ENCODE measurements around the gene PCSK7.

The PCSK7 gene

DNA sequence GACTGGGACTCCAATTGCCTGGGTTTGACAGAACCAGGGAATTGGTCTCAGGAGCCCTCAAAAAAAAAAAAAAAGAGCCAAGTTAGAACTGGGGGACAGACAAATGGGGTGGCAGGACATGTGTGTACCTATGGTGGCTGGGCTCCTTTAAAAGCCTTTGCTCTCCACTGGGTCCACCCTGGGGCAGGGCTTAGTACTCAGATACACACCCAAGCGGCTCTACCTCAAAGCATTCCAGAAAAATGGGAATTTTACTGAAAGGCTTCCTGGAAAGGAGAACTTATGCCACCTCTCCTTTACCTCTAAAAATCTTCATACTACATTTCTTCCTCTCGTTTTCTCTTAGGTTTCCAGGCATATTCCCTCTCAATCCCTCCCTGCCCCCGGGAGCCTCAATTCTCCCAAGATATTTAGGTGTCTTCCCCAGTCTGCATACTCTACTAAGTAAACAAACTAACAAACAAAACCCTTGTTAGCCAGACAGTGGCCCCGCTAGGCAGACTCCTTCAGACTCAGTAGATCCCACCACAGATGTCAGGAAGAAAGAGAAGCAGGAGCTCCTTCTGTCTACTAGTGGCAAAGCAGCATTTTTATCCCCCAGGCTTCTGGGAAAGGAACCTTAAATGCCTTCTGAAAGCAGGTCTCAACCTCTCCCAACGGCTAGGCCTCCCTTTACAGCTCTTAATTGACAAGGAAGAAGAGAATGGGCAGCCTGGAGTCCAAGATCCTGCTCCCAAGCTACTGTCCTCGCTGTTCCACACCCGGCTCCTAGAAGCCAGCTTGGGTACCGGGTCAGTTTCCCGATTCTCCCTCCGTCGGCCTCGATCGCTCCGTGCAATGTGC is 653 bp downstream of the PCSK7 start:
- in situ Hi-C loops (cut with MboI; ENCODE audit: low sequenced_read_pairs), result no loop called here

DNA sequence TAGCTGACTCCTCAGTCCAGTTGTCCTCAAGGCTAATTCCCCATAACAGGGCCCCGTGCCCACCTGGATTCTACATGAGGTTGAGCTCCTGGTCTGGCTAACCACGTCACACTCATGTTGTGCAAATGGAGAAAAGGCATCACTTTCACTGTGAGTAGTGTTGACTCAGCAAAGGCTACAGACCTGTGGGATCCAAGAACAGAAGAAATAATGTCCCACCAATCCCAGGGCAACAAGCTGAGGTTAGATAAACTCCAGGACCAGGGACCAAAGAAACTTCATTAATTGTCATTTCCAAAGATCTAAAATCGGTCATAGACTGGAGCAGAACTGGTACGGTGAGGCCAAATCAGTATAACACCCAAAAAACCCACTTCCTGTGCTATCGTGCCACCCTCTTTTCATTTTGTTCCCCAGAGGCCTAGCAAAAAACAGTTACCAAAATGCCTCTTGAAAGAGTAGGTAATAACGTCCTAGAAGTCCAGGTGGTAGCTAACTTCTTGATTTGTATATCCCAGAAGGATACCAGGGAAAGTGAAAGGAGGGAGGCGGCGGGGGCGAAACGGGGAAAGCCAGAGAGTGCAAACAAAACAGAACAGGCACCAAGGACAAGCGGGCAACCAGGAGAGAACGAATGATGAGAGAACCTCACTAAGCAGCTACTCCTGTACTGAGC is 1.4 kb downstream of the PCSK7 start:
- in situ Hi-C loops (cut with MboI; ENCODE audit: low sequenced_read_pairs), result no loop called here

DNA sequence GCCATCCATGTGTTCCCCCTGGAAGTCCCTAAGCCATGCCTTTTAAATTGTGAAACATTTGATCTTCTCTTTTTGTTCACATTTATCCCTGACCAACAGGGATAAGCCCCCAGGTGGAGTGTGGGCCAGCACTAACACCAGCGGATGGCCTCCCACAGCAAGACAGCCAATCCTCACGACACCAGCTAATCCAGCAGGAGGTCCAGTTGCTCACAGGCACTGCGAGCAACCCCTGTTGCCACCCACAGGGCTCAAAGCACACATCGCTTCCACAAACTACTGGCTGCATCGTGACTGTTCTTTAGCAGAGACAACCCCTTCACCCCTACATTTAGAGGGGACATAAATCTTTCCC is 2.0 kb downstream of the PCSK7 start:
- in situ Hi-C loops (cut with MboI; ENCODE audit: low sequenced_read_pairs), result no loop called here

DNA sequence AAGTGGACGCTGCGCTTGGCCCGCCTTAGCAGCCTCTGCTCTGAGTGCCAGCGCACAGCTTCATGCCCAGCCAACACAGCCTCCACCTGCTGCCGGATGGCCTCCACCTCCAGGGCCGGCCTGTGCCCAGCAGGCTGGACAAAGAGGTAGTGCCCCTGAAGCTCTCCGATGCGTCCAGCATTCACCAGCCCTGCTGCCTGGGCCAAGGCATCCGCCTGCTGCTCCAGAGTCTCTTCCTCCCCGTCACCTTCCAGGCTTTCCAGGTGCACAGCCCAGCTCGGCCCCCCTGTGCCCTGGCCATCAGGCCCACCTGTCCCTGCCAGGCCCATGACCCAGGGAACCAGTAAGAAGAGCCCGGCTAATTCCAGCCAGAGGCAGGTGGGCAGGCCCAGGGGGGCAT is 2.5 kb downstream of the PCSK7 start:
- in situ Hi-C loops (cut with MboI; ENCODE audit: low sequenced_read_pairs), result no loop called here

DNA sequence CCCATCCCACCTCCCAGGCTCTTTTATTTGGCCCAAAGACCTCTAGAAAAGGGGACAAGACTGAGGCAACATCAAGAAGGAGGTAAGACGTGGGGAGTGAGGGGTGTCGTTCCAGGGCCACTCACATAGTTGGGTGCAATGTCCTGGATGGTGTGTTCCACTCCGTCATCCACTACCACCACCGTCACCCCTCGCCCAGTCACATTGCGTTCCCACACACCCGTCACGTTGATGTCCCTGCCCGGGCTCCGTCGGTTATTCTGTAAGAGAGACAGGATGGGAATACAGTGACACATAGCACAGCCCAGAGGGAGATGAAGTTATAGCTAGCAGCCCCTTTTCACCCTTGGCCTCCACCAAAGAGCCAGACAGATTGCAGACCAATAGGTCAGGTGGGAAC is 3.8 kb downstream of the PCSK7 start:
- in situ Hi-C loops (cut with MboI; ENCODE audit: low sequenced_read_pairs), result no loop called here

DNA sequence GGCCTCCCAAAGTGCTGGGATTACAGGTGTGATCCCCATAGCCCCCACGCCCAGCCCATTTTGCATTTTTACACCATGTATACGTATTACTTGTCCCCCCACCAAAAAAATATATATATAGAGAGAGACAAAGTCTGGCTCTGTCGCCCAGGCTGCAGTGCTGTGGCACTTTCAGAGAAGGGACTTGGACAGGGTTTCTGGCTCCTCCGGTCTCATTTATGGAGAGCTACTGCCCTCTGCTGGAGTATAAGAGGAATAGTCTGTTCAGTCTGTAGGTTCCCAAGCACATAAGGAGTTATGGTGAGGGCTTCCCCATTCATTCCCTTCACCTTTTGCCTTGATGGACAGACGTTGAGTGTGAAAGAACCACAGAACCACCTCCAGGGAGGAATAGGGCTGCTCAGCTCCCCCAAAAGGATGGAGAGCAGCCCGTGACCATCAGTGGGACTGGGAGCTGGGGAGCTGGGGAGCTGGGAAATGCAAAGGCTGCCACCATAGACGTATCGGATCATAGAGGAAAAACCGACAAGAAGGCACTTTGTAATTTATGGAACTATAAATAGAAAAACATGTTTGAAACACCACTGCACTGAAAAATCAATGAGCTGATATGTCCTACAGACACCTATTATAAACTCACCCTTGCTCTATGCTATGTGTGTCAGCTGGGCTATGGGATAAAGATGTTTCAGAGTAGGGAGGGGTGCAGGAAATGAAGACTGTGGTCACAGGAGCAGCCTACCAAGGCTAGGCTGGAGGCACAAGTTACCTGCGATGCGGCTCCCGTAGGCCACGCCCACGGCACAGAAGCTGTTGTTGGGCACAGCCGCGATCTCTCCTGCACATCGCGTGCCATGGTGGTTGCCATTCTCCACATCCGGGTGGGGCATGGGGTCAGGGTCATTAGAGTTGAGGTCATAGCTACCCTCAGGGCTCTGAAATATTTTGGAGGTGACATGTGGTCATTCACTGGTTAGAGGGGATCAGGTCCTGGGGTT is 5.2 kb downstream of the PCSK7 start:
- in situ Hi-C loops (cut with MboI; ENCODE audit: low sequenced_read_pairs), result no loop called here

DNA sequence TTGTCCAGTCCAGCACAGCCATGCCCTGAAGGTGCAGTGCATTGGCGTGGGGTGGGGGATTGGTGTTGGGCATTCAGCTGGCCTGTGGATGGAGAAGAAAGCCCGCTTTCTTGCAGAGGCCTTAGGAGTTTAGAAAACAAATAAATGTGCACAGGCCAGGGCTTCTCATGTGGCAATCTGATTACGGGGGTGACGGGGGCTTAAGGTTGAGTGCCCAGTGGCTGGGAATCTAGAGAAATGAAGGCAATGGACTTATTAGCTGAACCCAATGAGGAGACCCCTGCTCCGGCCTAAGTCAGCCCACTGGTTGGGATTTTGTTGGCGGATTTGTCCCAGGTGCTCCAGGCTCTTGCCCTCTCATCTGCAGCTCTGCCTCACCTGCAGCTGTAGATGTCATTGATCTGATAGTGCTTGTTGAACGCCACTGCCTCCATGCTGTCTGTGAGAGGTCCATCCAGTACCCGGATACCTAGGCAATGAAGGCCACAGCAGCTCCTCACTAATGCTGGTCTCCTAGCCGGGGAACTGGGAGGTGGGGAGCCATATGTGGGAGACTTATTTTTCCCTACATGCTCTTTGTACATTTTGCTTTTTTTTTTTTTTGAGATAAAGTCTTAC is 6.2 kb downstream of the PCSK7 start:
- in situ Hi-C loops (cut with MboI; ENCODE audit: low sequenced_read_pairs), result no loop called here

DNA sequence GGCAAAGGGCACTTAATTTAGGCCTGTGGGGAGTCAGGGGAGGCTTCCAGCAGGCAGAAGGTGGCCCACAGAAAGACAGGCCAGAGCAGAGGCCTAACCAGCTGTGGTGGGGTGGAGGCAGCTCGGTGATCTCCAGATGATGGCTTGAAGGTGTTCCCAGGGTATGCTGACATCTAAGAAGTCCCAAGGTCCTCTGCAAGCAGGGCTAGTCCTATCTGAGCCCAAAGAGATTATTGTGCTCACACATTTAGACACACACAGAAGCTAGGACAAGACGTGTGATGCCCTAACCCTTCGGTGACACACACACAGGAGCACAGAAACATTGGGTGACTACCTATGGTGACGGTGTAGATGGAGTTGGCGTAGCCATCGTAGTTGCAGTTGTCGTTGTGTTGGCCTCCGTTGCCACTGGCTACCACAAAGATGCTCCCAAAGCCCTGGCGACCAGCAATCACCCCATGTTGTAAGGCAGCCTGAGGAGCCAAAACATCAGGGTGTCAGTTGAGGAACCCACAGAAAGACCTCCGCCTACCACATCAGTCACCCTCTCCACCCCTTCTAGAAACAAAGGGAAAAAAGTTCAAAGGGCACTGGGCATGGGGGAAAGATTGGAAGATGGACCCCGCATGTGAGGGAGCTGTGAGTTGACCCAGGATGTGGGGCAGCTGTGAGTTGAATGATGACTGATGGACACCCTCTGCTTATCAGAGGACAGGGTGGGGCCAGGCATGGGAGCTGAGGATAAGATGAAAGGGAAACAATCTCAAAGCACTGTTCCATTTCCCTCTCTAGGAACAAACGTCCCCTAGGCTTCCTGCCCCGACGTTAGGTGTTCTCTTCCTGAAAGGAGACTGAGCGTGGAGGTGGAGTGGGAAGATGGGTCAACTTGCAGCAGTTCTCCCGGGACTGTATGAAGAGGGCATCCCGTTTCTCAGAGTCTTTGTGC is 7.9 kb downstream of the PCSK7 start:
- in situ Hi-C loops (cut with MboI; ENCODE audit: low sequenced_read_pairs), result no loop called here

DNA sequence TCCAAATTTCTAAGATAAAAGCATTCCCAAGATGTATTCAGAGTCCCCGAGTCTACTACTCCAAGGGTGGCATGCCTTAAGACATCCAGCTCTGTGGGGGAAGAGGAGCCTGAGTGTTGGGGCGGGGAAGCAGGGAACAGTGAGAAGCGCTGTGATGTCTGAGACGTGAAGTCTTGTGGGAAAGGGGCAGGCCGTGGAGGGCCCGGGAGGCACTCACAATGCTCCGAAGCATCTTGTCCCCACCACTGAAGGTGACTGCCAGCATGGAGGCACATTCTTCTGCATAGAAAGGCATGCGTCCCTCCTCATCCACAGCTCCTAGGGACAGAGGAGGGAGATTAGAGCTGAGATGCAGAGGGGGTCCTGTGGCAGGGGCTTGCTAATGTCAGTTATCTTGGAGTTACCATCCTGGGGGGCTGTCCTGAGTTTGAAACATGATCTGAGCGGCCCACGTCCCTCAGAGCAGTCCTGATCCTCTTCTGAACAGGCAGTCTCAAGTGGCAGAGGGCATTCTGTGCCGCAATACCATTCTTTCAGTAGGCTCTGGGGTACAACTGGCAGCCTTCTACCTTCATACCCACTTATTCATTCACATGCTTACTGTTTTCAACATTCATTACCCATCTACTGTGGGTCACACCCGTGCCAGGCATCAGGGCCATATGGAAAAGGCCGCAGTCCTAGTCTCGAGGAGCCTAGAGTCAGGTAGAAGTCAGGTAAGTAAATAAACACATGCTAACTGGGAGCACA is 8.7 kb downstream of the PCSK7 start:
- in situ Hi-C loops (cut with MboI; ENCODE audit: low sequenced_read_pairs), result no loop called here

DNA sequence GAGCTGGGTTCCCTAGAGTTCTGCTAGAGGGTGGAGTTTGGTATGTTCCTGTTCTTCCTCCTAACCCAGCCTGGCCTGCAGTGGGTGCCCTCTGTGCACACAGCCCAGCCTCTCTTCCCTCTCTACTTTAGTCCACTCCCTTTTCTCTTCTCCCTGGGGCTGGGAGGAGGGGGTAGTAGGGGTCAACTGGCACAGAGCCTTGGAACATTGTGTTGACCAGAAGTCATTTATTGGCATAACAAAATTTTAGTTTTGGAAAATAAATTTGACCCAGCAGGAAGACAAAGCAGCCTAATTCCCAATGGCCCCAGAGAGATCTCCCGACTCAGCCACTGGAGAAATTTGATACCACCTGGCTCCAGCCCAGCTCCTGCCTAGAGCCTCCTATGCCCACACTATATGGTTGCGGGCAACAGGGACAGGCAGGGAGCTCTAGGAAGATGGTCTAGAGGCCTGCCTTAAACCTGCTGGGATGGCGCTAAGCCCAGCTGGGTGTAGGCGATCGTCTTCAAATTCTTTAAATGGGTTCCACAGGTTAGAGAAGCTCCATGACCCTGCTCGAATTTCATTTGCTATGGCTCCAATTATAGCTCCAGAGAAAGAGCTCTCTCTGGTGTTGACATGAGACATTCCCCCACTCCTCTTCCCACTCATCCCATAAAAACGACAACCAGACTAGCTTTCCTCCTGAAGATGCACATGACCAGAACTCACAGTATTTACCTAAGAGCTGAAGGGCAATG is 9.9 kb downstream of the PCSK7 start:
- in situ Hi-C loops (cut with MboI; ENCODE audit: low sequenced_read_pairs), result no loop called here

DNA sequence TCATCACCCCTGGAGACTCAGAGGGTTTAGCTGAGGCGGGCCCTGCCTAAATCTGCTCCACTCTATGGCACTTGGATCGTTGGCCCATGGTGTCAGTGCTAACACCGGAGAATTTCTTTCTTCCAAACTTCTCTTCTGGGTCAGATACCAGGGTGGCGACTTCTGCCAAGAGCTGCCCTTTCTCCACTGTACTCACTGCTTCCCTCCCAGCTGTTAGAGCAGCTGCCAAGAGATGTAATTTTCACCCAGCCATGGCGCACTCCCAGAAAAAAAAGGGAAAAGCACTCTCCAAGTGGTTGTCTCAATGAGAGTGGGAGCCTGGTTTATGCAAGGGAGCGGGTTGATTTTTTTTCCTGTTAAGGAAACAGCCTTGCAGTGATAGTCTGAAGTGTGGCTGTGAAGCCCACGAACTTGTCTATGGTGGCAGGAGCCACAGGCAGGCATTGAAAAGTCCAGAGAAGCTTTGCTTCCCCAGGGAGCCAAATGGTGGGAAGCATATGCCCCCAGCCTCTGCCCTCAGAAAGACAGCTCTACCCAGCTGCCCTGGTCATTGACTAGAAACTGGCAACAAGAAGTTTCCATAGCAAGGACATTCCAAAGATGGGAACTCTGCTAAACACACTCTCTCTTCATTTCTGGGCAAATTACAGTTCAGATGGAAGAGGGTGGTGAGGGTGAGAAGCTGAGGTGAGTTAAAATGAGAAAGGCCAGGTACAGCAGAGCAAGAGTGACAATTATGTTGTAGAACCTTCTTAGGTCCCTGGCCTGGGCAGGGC is 10.7 kb downstream of the PCSK7 start:
- in situ Hi-C loops (cut with MboI; ENCODE audit: low sequenced_read_pairs), result no loop called here

DNA sequence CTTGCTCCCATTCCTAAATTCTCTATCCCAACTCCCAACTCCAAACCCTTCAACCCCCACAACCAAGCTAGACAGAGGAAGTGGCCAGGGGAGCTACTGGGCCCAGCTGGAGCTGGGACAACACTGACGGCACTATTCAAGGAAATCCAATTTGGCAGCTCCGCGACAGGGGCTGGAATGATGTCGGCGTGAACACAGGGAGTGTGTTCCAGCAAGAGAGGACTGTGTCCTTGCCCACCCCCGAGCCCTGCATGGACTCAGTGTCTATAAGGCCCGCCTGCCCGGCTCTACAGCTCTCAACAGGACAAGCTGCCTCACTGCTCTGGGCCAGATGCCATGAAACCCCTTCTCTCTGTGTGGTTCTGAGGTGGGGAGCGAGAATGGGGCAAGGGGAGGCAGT is 11.3 kb downstream of the PCSK7 start:
- in situ Hi-C loops (cut with MboI; ENCODE audit: low sequenced_read_pairs), result no loop called here

DNA sequence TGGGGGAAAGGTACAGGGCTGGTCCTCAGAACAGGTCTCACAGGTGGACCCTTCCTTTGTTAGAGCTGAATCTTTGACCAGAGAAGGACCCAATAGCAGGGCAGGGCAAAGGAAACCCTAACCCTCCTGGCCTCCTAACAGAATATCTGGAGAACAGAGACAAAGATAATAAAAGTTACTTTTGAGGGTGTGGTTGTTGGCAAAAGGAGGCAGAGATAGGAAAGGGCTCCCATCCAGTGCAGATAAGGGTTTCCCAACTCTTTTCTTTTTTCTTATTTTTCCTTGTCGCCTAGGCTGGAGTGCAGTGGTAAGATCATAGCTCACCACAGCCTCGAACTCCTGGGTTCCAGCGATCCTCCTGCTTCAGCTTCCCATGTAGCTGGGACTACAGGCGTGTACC is 11.9 kb downstream of the PCSK7 start:
- in situ Hi-C loops (cut with MboI; ENCODE audit: low sequenced_read_pairs), result no loop called here

DNA sequence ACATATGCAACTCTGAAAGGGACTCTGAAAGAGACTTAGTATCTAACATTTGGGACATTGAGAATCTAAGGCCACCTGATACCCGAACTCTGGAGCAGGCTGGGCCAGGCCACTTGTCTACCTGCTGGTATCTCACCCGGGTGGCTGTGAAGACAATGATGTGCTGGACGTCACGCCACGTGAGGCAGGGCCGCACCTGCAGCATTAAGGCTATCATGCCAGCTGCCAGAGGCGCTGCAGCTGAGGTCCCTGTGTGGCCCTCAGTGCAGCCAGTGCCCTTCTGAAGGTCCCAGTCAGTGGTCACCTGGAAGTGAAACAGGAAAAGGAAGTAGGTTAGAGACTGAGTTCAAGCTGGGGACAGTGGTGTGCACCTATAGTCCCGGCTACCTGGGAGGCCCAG is 12.4 kb downstream of the PCSK7 start:
- in situ Hi-C loops (cut with MboI; ENCODE audit: low sequenced_read_pairs), result no loop called here

DNA sequence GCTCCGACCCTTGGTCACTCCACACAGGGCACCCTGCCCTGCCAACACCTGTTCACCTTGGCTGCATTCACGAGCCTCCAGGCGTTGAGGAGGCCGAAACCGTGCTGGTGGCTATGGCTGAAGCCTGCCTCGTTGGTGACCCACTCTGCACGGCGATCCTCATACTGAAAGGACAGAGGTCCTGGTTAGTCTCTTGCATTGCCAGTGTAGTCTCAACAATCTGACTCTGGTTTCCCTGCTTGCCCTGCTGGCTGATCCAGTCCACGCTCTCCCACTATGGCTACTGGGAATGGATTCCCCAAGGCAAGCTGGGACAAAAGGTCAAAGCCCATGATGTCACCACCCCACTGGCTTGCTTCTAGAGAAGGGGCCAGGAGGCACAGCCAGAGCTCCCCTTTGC is 12.9 kb downstream of the PCSK7 start:
- in situ Hi-C loops (cut with MboI; ENCODE audit: low sequenced_read_pairs), result no loop called here

DNA sequence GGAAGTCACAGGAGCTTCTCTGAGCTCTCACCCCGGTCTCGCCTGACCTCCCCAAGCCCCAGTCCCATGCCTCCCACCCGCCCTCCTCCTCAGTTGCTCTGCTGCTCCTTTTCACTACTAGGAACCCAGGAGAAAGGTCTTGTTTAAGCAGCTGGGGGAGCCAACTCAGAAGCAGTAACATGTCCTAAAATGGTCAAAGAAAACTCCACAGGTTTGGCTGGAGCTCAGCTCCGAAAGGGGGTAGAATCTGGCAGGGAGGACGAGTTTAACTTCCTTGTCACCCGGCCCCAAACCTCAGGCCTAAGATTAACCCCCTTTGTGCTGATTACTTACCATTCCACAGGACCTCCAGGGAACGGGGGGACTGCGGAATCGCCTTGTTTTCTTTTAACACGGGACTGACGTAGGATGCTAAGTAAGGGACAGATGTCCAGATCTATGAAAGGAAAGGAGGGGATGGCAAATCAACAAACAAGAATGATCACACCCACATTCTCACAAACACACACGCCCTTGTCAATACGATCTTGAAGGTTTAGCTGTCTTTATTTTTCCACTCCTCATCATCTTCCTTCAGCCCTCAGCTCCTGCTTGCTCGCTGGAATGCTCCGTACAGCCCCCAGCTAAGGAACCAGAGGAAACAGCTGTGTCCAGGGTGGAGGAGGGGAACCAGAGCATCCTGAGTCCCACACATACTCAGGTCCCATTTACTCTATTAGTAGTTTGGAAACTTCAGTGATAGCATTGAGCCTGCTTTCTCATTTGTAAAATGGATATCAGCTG is 13.5 kb downstream of the PCSK7 start:
- in situ Hi-C loops (cut with MboI; ENCODE audit: low sequenced_read_pairs), result no loop called here

All from HL-60/S4 treated with phorbol 12-myristate 13-acetate at 8.2 ng/mL for 4 days and 3 days (cell line).